ENCODE results near the gene SNTG2.

- no peak for TF ChIP-seq CTCF (IDR thresholded peaks at IDR 0.05; ENCODE audit: insufficient read depth, low read depth, low read length)
- TF ChIP-seq EZH2 (IDR thresholded peaks at IDR 0.05; ENCODE audit: insufficient read depth, low read length): no peak
These were observed 327.0 kb downstream of the SNTG2 start for GRCh38 chr2:1277634-1278033.
